ENCODE results near the gene KIFC3.
"Not testable (repeated sequence)": the region's sequence is repeated elsewhere in the genome, so short reads cannot be mapped to it uniquely, and the experiment has no call there.

KIFC3 gene

DNA sequence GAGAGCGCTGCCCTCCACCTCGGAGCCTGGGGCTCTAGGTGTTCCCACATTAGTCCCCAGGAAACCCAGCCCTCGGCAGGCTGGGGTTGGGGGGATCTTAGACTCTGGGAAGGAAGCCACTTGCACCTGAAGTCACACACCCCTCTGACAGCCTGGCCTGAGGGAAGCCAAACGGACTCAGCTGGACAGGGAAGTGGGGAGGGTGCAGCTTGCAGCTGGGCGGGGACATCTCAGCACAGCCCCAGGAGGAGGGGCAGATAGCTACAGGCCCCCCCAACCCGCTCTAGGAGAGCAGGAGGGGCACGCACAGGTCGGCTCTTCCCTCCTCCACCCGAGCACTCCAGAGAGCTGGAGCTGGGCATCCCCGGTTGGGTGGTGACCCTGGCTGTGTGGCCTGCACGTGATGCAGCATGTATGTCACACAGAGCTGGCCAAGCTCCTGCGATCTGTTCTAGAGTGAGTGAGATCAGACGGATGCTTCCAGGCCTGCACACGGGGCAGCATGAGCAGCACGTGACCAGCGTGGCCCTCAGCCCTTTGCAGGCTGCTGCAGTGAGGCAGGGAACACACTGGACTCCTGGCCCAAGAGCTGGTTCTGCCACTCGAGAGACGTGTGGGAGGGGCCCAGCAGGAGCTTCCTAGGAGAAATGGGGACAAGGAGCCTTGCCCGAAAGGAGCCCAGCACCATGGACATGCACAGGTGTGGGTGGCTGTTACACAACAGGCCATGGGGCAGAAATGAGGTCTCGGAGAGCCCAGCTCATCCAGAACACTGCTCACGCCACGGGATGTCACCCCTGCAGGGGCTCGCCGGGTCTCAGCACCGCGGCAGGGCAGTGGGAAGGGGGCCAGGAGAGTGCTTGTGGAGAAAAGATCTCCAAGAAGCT is 15.4 kb downstream of the KIFC3 start:
- DNase-seq (ENCODE audit: low read depth in 3 of 3), result no peak

DNA sequence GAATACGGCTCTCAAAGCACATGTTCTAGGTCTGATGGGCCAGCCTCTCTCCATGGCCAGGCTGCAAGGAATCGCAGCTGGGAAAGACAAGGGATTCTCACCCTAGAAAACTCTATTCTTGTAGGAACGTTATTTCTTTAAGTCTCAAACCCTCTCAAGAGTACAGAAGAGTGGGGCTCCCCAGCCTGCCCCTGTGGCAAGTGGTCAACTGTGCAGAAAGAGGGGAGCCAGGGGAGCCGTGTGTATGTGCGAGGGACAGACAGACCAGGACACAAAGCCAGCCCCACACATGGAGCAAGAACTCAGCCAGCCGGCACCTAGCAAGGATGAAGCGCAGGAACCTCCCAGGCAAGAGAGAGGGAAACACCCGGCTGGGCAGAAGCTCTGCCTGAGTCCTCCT is 16.4 kb downstream of the KIFC3 start:
- DNase-seq (ENCODE audit: low read depth in 3 of 3), result no peak

DNA sequence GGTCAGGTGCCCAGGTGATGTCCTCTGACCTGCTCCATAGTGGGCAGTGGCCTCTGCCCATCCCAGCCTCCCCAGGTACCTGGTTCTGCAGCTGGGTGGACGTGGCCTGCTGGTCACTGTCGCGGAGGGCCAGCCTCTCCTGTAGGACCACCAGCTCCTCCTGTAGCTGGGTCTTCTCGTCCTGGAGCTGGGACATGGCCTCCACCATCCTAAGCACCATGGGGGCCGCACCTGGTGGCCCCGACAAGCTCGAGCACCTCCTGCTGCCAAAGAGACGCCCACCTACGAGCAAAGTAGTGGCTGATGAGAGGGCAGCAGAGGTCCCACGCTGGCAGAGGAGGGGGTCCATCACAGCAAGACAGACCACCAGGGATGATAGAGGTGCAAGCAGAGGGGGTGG is 16.9 kb downstream of the KIFC3 start:
- DNase-seq (ENCODE audit: low read depth in 3 of 3), result no peak

DNA sequence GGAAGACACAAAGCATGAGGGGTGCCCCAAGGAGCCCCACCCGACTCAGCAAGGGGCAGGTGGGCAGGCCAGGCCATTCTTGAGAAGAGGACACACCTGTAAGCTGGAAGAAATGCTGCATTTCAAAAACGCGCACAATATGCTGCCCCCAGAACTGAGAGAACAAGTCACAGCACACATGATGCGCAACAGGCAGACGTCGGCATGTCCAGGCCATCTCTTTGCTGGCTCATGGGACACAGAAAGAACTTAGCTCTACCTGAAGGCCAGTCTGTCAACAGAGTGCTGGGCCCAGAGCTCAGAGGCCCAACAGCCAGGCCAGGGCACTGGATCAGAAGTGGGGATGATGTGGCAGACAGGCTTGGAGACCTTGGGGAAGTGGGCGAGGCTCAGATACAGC is 18.0 kb downstream of the KIFC3 start:
- no peak for DNase-seq (ENCODE audit: low read depth in 3 of 3)

DNA sequence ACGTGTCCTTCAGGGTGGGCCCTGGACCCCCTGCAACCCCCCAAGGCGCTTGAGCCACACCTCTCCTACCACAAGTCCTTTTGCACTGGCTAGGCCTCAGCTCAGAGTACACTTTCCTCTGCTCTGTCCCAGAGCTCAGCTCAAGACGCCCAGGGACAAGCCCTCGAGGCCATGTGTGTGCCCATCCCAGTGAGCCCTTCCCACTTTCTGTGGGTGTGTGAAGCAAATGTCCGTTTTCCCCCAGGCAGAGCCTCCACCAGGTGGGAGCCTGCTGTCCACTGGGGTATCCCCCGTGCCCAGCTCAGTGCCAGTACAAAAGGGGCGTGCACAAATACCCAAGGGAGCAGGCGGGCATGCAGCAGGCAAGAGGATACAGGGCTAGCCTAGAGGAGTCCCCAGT is 18.4 kb downstream of the KIFC3 start:
- no peak for DNase-seq (ENCODE audit: low read depth in 3 of 3)

DNA sequence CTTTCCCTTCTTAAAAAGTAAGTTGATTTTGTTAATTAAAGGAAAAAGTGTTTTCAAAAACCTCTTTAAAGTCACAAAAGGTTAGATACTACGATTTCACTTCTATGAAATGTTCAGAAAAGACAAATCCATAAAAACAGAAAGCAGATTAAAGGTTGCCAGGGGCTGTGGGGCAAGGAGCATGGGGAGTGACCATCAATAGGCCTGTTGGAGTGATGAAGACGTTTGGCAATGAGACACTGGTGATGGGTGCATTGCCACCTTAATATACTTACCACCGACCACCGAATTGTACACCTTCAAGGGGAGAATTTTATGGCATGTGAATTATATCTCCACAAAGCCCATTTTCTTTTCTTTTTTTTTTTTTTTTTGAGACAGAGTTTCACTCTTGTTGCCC is 19.2 kb downstream of the KIFC3 start:
- no peak for DNase-seq (ENCODE audit: low read depth in 3 of 3)

DNA sequence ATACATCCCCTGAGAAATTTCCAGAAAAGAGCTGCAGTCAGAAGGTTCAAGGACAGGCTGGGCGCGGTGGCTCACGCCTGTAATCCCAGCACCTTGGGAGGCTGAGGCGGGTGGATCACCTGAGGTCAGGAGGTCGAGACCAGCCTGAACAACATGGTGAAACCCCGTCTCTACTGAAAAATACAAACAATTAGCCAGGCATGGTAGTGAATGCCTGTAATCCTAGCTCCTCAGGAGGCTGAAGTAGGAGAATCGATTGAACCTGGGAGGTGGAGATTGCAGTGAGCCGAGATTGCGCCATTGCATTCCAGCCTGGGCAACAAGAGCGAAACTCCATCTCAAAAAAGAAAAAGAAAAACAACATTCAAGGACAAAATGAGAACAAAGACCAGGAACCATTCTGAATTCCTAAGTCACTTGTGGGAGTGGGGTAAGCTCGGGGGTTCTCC is 19.7 kb downstream of the KIFC3 start:
- DNase-seq (ENCODE audit: low read depth in 3 of 3), result not testable (repeated sequence)

DNA sequence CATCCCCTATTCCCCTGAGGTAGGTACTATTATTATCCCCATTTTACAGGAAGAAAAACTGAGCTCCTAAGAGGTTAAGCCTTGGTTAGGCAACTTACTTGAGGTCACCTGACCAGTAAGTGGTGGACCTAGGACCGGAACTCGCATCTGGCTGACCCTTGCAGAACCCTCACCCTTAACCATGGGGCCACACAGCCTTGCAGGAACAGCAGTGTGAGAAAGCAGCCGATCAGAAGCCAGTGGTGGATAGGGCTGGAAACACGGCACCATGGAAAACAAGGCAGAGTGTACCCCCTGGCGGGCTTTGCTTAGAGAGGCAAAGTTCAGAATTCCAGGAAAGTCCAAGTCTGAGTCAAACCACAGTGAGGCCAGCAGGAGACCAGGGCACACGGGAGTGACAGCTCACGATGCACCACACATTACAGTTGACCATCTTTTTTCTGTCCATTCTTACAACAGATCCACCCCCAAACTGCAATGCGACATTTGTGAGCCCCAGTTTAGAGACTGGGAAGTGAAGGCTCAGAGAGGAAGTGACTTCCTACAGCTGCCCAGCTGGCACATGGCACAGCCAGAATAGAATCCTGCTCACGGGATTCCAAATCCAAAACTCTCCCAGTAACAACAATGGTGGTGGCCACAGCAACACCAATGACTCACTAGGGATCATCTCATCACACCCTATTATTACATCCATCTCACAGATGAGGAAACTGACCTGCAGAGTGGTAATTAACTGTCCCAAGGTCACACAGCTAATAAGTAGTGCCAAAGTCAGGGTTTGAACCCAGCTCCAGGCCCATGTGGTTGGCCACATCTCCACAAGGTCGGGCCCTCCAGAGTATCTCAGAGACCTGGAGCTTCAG is 20.3 kb downstream of the KIFC3 start:
- DNase-seq (ENCODE audit: low read depth in 3 of 3), result no peak

DNA sequence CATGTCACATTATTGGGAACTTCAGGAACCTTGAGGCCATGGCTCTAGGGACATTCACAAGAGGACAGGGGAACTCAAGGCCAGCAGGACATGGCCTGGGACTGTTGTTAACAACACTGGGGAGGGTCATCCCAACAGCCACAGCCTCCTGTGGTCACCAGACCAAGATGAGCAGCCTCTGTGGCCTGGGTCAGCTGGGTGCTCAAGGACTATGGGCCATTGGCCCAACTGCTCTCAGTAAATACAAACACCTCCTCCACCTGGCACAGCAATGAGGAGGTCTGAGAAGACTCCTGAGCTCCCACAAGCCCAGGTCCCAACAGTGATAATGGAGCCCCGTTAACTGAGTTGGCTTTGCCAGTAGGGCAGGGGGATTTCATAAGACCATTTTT is 20.9 kb downstream of the KIFC3 start:
- DNase-seq (ENCODE audit: low read depth in 3 of 3), result no peak

DNA sequence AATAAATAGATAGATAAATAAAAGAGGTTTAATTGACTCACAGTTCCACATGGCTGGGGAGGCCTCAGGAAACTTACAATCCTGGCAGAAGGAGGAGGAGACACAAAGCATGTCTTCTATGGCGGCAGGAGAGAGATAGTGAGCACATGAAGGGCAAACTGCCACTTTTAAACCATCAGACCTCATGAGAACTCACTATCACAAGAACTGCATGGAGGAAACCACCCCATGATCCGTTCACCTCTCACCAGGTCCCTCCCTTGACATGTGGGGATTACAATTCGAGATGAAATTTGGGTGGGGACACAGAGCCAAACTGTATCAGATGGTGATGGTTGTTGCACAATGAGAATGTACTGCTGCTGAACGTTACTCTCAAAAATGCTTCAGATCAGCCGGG is 22.5 kb downstream of the KIFC3 start:
- DNase-seq (ENCODE audit: low read depth in 3 of 3), result not testable (repeated sequence)

DNA sequence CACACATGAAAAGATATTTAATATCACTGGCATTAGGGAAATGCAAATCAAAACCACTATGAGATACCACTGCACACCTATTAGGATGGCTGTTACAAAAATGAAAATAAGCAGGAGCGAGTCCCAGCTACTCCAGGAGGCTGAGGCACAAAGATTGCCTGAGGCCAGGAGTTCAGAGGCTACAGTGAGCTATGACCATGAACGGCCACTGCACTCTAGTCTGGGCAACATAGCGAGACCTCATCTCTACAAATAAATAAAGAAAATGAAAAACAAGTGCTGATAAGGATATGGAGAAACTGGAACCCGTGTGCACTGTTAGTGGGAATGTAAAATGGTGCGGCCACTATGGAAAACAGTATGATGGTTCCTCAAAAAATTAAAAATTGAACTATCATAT is 23.6 kb downstream of the KIFC3 start:
- no peak for DNase-seq (ENCODE audit: low read depth in 3 of 3)

DNA sequence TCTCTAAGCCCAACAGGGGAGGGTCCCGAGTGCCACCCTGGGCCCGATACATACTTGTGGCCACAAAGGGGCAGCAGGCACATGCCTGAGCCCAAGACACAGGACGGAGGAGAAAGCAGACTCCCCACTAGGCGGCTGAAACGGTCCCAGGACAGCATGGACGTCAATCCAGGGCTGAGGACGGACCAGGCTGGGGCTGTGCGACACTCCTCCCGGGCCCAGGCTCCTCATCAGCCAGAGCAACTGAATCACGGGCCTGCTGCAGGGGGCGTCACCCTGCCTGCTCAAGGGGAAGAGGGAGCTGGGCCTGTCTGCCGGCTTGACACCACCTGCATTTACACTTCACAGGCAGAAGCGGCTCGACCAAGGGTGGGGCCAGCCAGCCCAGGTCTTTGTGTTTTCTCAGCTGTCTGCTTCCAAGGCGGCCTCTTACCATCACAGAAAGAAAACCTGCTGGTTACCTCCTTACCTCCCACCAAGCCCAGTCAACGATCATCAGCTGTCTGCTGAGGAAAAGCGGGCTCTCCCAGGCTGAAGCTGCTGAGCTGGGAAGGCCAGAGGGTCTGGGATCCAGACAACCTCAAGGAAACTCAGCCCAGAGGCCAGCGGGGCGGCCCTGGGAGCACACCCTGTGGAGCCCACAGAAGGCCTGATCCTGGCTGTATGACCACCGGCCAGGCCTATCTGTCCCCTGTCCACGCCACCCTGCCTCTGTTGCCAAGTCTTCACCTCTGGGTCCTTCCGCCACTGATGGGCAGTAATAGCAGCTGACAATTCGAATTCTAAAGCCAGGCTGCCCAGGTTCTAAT is 26.4 kb downstream of the KIFC3 start:
- no peak for DNase-seq (ENCODE audit: low read depth in 3 of 3)

DNA sequence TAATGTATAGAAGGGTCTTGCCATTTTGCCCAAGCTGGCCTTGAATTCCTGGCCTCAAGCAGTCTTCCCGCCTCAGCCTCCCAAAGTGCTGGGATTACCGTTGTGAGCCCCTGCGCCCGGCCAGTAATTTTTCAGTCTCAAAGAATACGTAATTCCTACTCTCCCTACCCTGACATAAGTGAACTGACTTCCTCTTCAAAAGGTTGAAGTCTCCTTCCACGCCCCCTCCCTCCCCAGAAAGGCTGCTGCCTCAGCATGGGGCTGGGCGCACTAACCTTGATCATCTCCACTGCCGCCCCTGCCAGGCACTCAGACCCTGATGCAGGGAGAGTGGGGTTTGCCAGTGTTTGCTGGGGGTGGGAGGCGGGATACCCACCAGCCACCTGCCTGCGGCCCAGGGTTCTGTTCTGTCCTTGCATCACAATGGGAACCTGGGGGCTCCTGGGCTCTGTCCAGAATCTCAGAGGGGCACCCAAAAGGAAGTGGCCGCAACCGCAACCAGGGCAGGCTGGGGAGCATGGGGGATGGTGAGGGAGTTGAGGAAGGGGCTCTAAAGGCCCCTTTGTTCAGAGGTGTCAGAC is 27.5 kb downstream of the KIFC3 start:
- no peak for DNase-seq (ENCODE audit: low read depth in 3 of 3)

DNA sequence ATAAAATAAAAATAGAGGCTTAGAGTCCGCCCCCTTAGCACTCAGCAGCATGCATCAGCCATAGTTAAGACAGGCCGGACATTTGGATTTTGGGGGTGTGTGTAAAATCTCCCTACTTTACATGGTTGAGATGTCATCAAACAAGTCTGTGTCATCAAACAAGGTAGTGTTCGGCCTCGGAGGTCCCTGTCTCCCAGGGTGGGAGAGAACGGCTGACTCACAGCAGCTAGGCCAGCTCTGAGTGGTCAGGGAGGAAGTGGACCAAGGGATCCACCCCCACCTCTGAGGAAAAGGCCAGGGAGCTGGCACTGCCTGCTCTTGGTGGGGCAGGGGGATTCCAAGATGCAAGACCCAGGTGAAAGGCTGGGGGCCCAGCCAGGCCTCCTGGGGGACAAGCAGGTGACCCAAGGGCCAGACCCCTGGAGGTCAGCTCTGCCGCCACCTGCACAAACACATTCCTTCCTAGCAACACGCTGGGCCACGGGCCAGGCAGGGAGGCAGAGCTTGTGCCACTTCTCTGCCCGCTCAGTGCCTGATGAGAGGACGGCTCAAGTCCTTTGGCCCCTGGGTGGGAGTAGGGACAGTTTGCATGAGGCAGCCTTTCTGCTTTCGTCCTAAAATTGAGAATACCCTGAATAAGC is 28.5 kb downstream of the KIFC3 start:
- DNase-seq (ENCODE audit: low read depth in 3 of 3), result no peak

DNA sequence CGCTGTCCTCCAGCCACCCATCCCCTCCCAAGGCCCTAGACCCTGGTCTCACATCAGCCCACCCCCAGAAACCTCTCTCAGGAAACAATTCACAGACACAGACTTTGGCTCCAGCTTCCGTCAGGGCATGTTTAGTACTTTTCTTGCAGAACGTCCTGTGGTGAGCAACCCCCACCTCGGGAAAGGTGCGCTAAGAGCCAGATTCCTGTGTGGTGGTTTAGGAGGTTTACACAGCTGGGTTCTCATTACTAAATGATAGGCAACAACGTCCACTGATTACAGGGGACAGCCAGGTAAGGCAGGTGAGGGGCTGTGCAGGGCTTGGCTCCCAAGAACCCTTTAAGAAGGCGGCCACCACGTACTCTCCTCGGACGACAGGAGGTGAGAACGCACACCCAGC is 29.3 kb downstream of the KIFC3 start:
- DNase-seq (ENCODE audit: low read depth in 3 of 3), result no peak

DNA sequence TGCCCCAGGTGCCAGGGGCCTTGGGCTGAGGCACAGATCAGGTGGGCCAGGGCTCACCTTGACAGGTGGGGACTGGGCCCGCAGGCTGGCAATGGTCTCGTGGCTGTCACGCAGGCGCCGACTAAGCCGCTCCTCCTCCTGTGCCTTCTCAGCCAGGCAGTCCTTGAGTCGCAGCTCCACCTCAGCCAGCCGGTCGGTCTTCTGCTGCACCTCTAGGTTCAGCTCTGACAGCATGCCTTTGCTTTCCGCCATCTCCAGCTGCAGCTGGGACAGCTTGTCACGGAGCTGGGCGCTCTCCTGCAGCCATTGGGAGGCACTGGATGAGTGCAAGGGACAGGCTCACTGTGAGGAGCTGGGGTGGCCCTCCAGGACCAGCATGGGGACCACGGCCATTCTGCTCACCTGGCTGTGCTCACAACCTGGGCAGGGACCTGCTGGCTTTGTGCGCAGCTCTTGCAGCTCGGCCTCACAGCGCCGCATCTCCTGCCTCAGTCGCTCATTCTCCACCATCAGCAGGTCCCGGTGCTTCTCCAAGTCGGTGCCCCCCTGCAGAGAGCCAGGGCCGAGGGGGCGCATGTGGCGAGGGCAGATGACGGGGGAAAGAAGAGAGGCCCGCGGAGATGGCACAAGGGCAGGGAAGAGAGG is 31.0 kb downstream of the KIFC3 start:
- DNase-seq (ENCODE audit: low read depth in 3 of 3), result no peak

DNA sequence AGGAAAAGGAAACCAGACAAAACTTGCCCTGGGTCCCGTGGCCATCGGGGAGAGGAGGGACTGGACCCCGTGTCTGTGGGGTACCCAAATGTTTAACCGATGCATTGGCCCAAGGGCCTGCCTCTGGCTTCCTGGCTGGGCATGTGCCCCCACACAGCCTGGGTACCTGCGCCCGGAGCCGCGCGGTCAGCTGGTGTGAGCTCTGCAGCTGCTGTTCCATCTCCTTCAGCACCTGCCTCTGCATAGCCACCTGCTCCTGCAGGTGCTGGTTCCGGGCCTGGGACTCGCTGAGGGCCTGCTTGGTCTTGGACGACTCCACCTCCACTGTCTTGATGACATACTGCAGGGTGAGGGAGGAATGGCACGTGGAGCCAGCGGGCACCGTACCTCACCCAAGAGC is 31.9 kb downstream of the KIFC3 start:
- no peak for DNase-seq (ENCODE audit: low read depth in 3 of 3)

DNA sequence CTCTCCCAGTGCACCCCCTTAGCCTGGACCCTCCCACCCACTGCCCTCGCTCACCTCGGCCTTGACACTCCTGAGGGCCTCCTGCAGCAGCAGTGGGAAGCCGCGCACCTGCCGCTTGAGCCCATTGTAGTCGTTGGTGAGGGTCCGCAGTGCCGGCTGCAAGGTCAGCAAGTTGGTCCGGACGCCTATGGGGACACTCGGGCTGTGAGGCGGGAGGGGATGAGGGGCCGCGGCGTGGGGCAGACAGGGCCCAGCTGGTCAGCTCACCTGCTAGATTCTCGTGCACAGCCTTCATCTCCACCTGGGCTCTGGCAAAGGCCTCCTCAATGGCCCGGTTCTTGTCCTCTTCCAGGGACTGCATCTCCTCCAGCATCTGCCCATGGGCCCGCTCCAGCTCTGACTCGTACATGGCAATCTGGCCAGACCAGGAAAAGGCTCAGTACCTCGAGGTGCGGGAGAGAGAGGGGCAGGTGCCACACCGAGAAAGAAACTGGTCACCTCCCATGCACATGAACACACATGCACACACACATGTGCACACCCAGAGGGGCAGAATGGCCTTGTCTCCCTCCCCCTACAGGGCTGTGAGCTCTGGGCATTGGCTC is 32.6 kb downstream of the KIFC3 start:
- no peak for DNase-seq (ENCODE audit: low read depth in 3 of 3)

DNA sequence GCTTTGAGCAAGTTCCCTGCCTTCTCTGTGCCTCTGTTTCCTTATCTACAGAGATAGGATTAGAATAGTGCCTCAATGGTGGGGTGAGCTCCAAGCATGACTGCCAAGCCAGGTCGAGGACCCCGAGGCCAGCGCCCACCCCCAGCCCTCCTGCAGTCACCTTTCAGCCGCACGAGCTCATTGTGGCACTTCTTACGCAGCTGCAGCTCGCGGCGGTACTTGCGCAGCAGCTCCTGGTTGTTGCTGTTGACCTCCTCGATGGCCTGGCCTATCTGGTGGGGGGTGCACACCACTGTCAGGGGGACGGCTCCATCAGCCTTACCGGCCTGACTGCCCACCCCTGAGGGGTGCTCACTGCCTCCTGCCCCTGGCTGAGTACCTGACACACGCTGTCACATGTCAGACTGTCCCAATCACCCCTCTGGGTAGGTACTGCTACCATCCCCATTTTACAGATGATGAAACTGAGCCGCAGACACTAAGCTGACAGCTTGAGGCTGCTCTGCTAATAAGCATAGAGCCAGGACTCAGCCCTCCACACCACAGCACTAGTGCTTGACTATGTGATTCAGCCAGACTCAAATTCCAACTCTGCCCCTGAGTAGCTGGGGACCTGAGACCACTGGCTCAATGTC is 35.5 kb downstream of the KIFC3 start:
- no peak for DNase-seq (ENCODE audit: low read depth in 3 of 3)

All from stimulated activated CD4-positive, alpha-beta T cell treated with anti-CD3 and anti-CD28 coated beads, TNF-alpha, amount 100 ng/mL, for 48 hours (primary cell).